ES-I3 (cell line): ENCODE measurements around the gene PLA2G3.

ENCODE experiments used
- H3K36me3 ChIP-seq: 2 replicates; pipeline ENCODE4 v1.6.1; 2013; ENCODE audit warnings: mild to moderate bottlenecking, low read length, control low read depth, moderate library complexity; ENCODE audit not compliant: insufficient read depth
- H3K4me1 ChIP-seq: 2 replicates; pipeline ENCODE4 v1.6.1; 2013; ENCODE audit warnings: mild to moderate bottlenecking, control low read depth, low read length; ENCODE audit not compliant: insufficient read depth
- H3K9ac ChIP-seq: 2 replicates; pipeline ENCODE4 v1.6.1; 2013; ENCODE audit warnings: low read depth, mild to moderate bottlenecking, low read length, moderate library complexity
- H3K9me3 ChIP-seq: 2 replicates; pipeline ENCODE4 v1.6.1; 2013; ENCODE audit warnings: mild to moderate bottlenecking, low read length, moderate library complexity; ENCODE audit not compliant: control insufficient read depth, insufficient read depth

PLA2G3 gene

DNA sequence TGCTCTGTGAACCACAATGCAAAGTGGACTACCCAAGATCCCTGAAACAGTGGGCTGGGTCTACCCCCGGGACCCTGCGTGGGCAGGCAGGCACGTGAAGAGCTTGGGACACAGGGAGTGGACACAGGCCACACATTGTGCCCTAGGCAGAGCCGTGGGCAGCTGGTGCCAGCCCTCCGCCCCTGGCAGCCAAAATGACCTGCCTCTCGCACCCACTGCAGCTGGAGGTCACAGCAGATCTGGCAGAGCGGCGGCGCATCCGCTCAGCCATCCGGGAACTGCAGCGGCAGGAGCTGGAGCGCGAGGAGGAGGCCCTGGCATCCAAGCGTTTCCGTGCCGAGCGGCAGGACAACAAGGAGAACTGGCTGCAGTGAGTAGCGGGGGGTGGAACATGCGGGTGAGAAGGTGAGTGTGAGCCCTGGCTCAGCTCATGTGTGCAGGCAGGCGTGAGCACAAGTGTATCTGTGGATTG, 52.5 kb downstream of the PLA2G3 start:
- H3K9me3 ChIP-seq, result no peaks in the 10 kb centered on the region
- peaks cover 9% of the 10 kb centered on the region; the same call in 1 of the 2 replicates for H3K4me1 ChIP-seq
- no peaks in the 10 kb centered on the region for H3K36me3 ChIP-seq
- no peak overlapping the region for H3K9ac ChIP-seq

DNA sequence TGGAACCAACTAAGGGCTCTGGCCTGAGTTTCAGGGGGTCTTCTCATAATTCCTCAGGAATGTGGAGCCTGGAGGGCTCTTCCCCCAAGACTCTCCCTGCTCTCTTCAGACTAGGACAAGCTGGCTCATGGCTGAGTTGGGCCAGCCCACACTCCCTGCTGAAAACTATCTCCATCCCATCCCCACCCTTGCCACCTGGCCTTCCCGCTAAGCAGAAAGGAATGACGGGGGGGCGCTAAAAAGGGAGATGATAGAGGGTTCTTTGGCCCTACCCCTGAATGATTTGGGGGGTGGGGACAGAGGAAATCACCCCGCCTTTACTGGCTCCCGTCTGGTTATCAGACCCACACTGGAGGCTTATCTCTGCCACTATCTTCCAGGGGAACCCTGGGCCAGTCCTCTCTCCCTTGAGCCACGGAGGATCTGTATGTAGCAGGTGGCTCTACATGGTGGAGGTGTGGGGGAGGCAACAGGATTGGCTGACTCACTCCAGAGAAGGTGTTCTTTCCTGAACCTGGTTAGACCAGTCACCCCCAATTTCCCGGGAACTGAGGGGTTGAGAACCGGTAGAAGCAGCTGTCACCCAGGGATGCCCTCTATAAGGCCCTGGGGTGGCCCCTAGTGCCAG, 53.5 kb downstream of the PLA2G3 start:
- peaks cover 15% of the 10 kb centered on the region for H3K4me1 ChIP-seq
- H3K9ac ChIP-seq, result no peak overlapping the region
- no peaks in the 10 kb centered on the region for H3K36me3 ChIP-seq
- no peaks in the 10 kb centered on the region for H3K9me3 ChIP-seq

GRCh38 chr22:31085928-31086327, 54.4 kb downstream of the PLA2G3 start:
- no peak overlapping the region for H3K9ac ChIP-seq
- H3K9me3 ChIP-seq, result no peaks in the 10 kb centered on the region
- H3K4me1 ChIP-seq, result peaks cover 15% of the 10 kb centered on the region
- no peaks in the 10 kb centered on the region for H3K36me3 ChIP-seq

DNA sequence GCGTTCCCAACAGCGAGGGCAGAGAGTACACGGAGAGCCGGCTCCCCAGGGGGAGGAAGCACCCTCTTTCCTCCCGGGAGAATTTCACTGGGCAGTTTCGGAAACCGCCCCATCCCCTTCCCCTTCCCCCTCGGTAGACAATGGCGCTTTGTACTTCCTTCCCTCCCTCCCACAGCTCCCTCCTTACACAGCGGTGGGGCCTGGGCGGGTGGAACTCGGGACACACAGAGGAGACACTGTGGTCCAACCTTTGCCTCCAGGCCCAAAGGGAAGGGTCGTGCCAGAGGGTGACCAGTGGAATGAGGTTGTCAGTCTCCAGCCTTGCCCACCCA, 54.8 kb downstream of the PLA2G3 start:
- Histone ChIP-seq H3K9ac (peak overlapping the region; percentile 74), H3K4me1 (peaks cover 15% of the 10 kb centered on the region), H3K9me3 (no peaks in the 10 kb centered on the region), H3K36me3 (no peaks in the 10 kb centered on the region)

GRCh38 chr22:31084811-31085492, 55.4 kb downstream of the PLA2G3 start:
- Histone ChIP-seq H3K9me3 (no peaks in the 10 kb centered on the region), H3K9ac (peak overlapping the region; percentile 74), H3K4me1 (peaks cover 15% of the 10 kb centered on the region), H3K36me3 (no peaks in the 10 kb centered on the region)
